Skeletal muscle cell (primary cell): Measurements from ENCODE around the gene CRTC1.

Source experiments
- DNase-seq: peaks from one replicate; pipeline ENCODE4 v3.0.0-alpha.2; 2010; ENCODE audit warnings: low read depth
- H3K4me3 ChIP-seq: 2 replicates; pipeline ENCODE4 v1.5.1; 2011; ENCODE audit warnings: low read depth, mild to moderate bottlenecking, control low read depth, low read length, moderate library complexity

Gene CRTC1

DNA sequence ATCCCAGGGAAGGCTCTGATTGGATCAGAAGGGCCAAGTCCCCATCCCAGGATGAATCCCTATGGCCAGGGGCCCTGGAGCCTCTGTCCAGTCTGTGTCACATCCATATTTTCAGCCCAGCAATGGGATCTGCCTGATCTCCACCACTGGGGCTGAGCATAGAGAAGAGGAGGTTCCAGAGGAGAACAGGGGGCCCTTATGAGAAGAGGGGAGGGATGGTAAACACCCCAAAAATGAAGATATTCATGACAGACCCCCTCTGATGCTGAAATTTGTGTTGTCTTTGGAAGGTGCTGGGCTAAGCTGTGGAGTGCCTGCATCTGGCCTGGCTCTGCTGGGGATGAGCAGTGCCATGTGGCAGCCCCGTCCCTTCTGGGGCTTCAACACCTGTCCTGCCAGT, 32.2 kb upstream of the CRTC1 start:
- DNase-seq: no peak
- no peak overlapping the region for H3K4me3 ChIP-seq

DNA sequence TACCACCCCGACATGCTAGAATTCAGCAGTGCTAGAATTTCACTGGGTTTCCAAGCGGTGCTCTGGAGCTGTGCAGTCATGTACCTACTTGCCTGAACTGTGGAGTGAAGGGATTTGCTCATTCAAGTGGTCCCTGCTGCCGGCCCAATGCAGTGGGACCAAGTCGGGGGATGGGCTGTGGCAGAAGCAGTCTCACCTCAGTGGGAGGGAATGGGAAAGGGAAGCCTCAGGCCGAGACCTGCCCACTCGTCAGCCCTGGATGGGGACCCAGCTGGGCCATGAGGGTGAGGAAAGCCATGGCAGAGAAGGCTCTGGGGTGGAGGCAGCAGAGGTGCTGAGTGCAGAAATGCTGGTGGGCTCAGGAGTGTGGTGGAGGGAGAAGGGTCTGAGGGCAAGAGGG, 31.7 kb upstream of the CRTC1 start:
- H3K4me3 ChIP-seq: no peak overlapping the region
- no peak for DNase-seq

GRCh38 chr19:18653853-18654252, 29.6 kb upstream of the CRTC1 start:
- H3K4me3 ChIP-seq: no peak overlapping the region
- DNase-seq: no peak

- DNase-seq: no peak
- H3K4me3 ChIP-seq: no peak overlapping the region
These were observed 29.0 kb upstream of the CRTC1 start for GRCh38 chr19:18654469-18654868.

- no peak overlapping the region for H3K4me3 ChIP-seq
- no peak for DNase-seq
These were observed 28.2 kb upstream of the CRTC1 start for GRCh38 chr19:18655173-18655844.

DNA sequence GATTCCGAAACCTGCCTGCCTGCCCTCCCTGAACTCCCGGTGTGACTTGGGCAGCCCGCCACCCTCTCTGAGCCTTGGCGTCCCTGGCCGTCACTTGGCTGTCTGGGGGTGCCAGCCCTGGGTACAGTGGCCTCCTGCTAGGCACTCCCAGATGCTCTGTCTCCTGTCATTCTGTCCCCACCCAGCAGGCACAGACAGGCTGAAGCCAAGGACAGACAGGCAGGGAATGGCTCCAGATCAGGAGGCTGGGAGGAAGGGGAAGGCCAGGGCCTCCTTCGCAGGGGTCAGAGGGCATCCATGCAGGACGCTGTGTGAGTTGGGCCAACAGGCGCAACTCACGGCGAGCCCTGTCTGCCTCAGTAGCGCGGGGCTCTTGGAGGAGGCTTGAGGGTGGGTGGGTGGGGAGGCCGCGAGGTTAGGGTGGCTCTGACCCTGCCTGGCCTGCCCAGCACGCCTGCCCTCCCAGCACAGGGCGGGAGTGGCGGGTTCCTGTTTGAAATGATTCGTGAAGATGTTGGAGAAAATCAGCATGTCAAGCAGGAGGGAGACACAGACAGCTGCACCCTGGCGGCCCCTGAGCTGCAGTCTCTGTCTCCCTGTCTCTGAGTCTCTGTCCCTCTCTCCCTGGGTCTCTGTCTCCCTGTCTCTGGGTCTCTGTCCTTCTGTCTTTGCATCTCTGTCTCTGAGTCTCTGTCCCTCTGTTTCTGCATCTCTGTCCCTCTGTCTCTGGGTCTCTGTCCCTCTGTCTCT, 27.0 kb upstream of the CRTC1 start:
- DNase-seq: no peak
- H3K4me3 ChIP-seq: no peak overlapping the region

- DNase-seq: no peak
- no peak overlapping the region for H3K4me3 ChIP-seq
These were observed 25.7 kb upstream of the CRTC1 start for GRCh38 chr19:18657590-18658365.

GRCh38 chr19:18658366-18658855, 25.1 kb upstream of the CRTC1 start:
- no peak for DNase-seq
- H3K4me3 ChIP-seq: no peak overlapping the region

- H3K4me3 ChIP-seq: no peak overlapping the region
- no peak for DNase-seq
These were observed 24.0 kb upstream of the CRTC1 start for GRCh38 chr19:18659281-18660050.

DNA sequence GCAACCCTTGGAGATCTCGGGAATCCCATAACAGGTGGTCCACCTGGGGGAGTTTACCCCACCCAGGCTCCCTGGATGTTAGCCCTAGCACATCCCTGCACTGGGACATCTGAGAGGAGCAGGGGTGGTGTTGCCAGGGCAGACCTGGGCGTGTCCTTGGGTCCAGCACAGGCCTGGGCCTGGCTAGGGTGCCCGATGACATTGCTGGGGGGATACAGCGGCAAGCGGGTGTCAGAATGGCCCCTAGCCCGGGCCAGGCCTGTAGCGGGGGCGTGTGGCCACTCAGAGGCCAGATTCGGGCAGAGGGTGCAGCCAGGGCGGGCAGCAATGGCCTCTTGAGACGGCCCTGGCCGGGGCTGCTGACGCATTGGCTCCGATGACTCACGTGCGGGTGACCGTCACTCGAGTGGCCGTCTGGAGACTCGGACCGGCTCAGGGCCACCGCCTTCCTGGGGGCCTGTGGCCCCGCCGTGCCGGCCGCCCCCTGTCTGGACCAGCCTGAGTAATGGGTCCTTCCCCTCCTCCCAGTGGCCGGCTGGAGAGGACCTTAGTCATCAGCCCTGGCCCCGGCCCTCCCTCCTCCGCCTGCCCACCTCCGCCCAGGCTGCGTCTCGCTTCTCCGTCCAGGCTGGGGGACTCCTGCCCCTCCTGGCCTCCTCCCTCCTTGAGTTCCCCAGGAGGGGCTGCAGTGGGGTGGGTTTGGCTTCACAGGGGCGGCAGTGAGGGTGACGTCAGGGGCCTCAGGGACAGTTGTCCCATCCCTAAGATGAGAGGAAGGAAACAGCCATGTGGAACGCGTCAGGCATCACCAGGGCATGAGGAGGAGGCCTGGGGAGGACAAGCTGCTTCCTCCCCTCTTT, 23.2 kb upstream of the CRTC1 start:
- no peak for DNase-seq
- no peak overlapping the region for H3K4me3 ChIP-seq

GRCh38 chr19:18660939-18661670, 22.4 kb upstream of the CRTC1 start:
- H3K4me3 ChIP-seq: no peak overlapping the region
- no peak for DNase-seq

- DNase-seq: no peak
- no peak overlapping the region for H3K4me3 ChIP-seq
These were observed 20.3 kb upstream of the CRTC1 start for GRCh38 chr19:18662972-18663732.

GRCh38 chr19:18663940-18664530, 19.4 kb upstream of the CRTC1 start:
- no peak for DNase-seq
- no peak overlapping the region for H3K4me3 ChIP-seq

GRCh38 chr19:18665771-18666202, 17.7 kb upstream of the CRTC1 start:
- no peak for DNase-seq
- no peak overlapping the region for H3K4me3 ChIP-seq

- no peak overlapping the region for H3K4me3 ChIP-seq
- DNase-seq: no peak
These were observed 17.2 kb upstream of the CRTC1 start for GRCh38 chr19:18666317-18666716.

- no peak for DNase-seq
- H3K4me3 ChIP-seq: no peak overlapping the region
These were observed 16.7 kb upstream of the CRTC1 start for GRCh38 chr19:18666784-18667183.
